IMR-90 (cell line): Measurements from ENCODE around the gene FAH. TPM values are rescaled to one million over a fixed set of nuclear protein-coding genes. Genes with fewer than 3 reads are reported as not detected.

ENCODE experiments used
- ATAC-seq: fragments of 200-7000 bp; cut with Tn5 transposase; 2 replicates; pipeline ENCODE4 v1.9.1; 2020; ENCODE audit warnings: low read depth, mild to moderate bottlenecking, moderate library complexity
- BruUV-seq: library from RNA; stranded (reverse); fragments of 400-500 nt; replicated peaks from 2 replicates; lab custom pipeline; 2021; lab: Mats Ljungman, UMichigan
- CTCF ChIA-PET: fragments of 300-600 bp; formaldehyde crosslinking; extraction: SDS; loops from one replicate; lab custom pipeline; 2021; ENCODE audit warnings: antibody characterized with exemption; lab: Yijun Ruan, JAX
- POLR2A ChIA-PET: fragments of 300-600 bp; sonication (Branson Sonifier 250); formaldehyde crosslinking; loops from one replicate; lab custom pipeline; 2022; ENCODE audit warnings: antibody characterized with exemption; ENCODE audit not compliant: unreplicated experiment; lab: Charles Lee
- DNase-seq: peaks from one replicate; pipeline ENCODE4 v3.0.0; 2013
- H2AFZ ChIP-seq: replicated peaks from 2 replicates; pipeline ENCODE3; 2013; ENCODE audit warnings: low read length, mild to moderate bottlenecking; ENCODE audit not compliant: poor library complexity
- H2AK5ac ChIP-seq: 2 replicates; pipeline ENCODE4 v1.6.1; 2013; ENCODE audit warnings: low read depth, low read length, inconsistent platforms
- H2AK9ac ChIP-seq: replicated peaks from 2 replicates; pipeline ENCODE3; 2013; ENCODE audit warnings: mild to moderate bottlenecking, low read depth, low read length, moderate library complexity; ENCODE audit not compliant: poor library complexity
- H2BK120ac ChIP-seq: 2 replicates; pipeline ENCODE4 v1.6.1; 2013; ENCODE audit warnings: low read depth, low read length, inconsistent platforms
- H2BK15ac ChIP-seq: 3 replicates; pipeline ENCODE4 v1.6.1; 2013; ENCODE audit warnings: low read depth, low read length, inconsistent platforms
- H2BK20ac ChIP-seq: 2 replicates; pipeline ENCODE4 v1.6.1; 2013; ENCODE audit warnings: low read depth, mild to moderate bottlenecking, inconsistent platforms, low read length, moderate library complexity
- H2BK5ac ChIP-seq: 2 replicates; pipeline ENCODE4 v1.6.1; 2013; ENCODE audit warnings: mild to moderate bottlenecking, low read depth, low read length, inconsistent platforms; ENCODE audit not compliant: poor library complexity, severe bottlenecking
- H3K14ac ChIP-seq: replicated peaks from 2 replicates; pipeline ENCODE4 v1.6.1; 2013; ENCODE audit warnings: low read depth, low read length, inconsistent platforms
- H3K18ac ChIP-seq: 2 replicates; pipeline ENCODE4 v1.6.1; 2013; ENCODE audit warnings: low read depth, low read length, control low read depth
- H3K23ac ChIP-seq: 2 replicates; pipeline ENCODE4 v1.6.1; 2013; ENCODE audit warnings: low read depth, low read length, inconsistent platforms
- H3K27ac ChIP-seq: 2 replicates; pipeline ENCODE4 v1.5.1; 2013; ENCODE audit warnings: mild to moderate bottlenecking, control low read depth, low read length; ENCODE audit not compliant: insufficient read depth
- H3K27me3 ChIP-seq: 2 replicates; pipeline ENCODE4 v1.6.1; 2013; ENCODE audit warnings: low read length; ENCODE audit not compliant: control insufficient read depth, insufficient read depth
- H3K36me3 ChIP-seq: 2 replicates; pipeline ENCODE4 v1.6.1; 2013; ENCODE audit warnings: low read length, mixed read lengths; ENCODE audit not compliant: control insufficient read depth, insufficient read depth
- H3K4ac ChIP-seq: 2 replicates; pipeline ENCODE4 v1.6.1; 2013; ENCODE audit warnings: low read depth, low read length, inconsistent platforms
- H3K4me1 ChIP-seq: 2 replicates; pipeline ENCODE4 v1.6.1; 2013; ENCODE audit warnings: low read length, mixed read lengths; ENCODE audit not compliant: control insufficient read depth, insufficient read depth
- H3K4me2 ChIP-seq: 2 replicates; pipeline ENCODE4 v1.6.1; 2013; ENCODE audit warnings: low read depth, mild to moderate bottlenecking, control low read depth, low read length, moderate library complexity
- H3K4me3 ChIP-seq: 2 replicates; pipeline ENCODE4 v1.5.1; 2013; ENCODE audit warnings: low read depth, mild to moderate bottlenecking, control low read depth, low read length, moderate library complexity; ENCODE audit not compliant: insufficient read depth
- H3K56ac ChIP-seq: 2 replicates; pipeline ENCODE4 v1.6.1; 2013; ENCODE audit warnings: low read length, inconsistent platforms; ENCODE audit not compliant: insufficient read depth; ENCODE audit errors: extremely low read depth
- H3K79me1 ChIP-seq, 2 experiments: 2 replicates each; pipeline ENCODE4 v1.6.1; 2013; ENCODE audit warnings: low read length in 2 of 2, inconsistent platforms in 1 of 2, low read depth in 1 of 2
- H3K9ac ChIP-seq: 2 replicates; pipeline ENCODE4 v1.6.1; 2013; ENCODE audit warnings: low read depth, low read length, control low read depth
- H3K9me1 ChIP-seq: 2 replicates; pipeline ENCODE4 v1.6.1; 2013; ENCODE audit warnings: low read length, inconsistent platforms; ENCODE audit not compliant: insufficient read depth
- H3K9me3 ChIP-seq: 2 replicates; pipeline ENCODE4 v1.6.1; 2013; ENCODE audit warnings: low read length; ENCODE audit not compliant: control insufficient read depth, insufficient read depth
- H4K20me1 ChIP-seq: 2 replicates; pipeline ENCODE4 v1.6.1; 2013; ENCODE audit warnings: low read length, inconsistent platforms; ENCODE audit not compliant: insufficient read depth
- H4K5ac ChIP-seq: 2 replicates; pipeline ENCODE4 v1.6.1; 2013; ENCODE audit warnings: mild to moderate bottlenecking, low read depth, low read length, control low read depth
- H4K8ac ChIP-seq, 2 experiments: 2 replicates each; pipeline ENCODE4 v1.6.1; 2013; ENCODE audit warnings: low read depth in 2 of 2, low read length in 2 of 2, control low read depth in 1 of 2, inconsistent platforms in 1 of 2
- H4K91ac ChIP-seq: 2 replicates; pipeline ENCODE4 v1.6.1; 2013; ENCODE audit warnings: low read depth, low read length, inconsistent platforms; ENCODE audit not compliant: insufficient read depth
- BHLHE40 ChIP-seq: fragments of 150-350 bp; IDR thresholded peaks from 2 replicates; pipeline ENCODE4 v1.6.1; 2016; ENCODE audit warnings: mild to moderate bottlenecking, low read depth, low read length
- CEBPB ChIP-seq: IDR thresholded peaks from 2 replicates; pipeline ENCODE4 v1.6.1; 2012; ENCODE audit warnings: low read depth, low read length, improper control_type of control experiment
- FOS ChIP-seq: fragments of 150-350 bp; IDR thresholded peaks from 2 replicates; pipeline ENCODE4 v1.6.1; 2016; ENCODE audit warnings: low read depth, low read length
- MXI1 ChIP-seq: IDR thresholded peaks from 2 replicates; pipeline ENCODE4 v1.6.1; 2012; ENCODE audit warnings: low read depth, mild to moderate bottlenecking, low read length, moderate library complexity, borderline replicate concordance
- NFE2L2 ChIP-seq: fragments of 150-350 bp; IDR thresholded peaks from 2 replicates; pipeline ENCODE4 v1.6.1; 2016; ENCODE audit warnings: low read depth, mild to moderate bottlenecking, low read length
- POLR2A ChIP-seq: IDR thresholded peaks from 2 replicates; pipeline ENCODE4 v1.6.1; 2012; ENCODE audit warnings: mild to moderate bottlenecking, low read depth, low read length
- RAD21 ChIP-seq: IDR thresholded peaks from 2 replicates; pipeline ENCODE4 v1.6.1; 2012; ENCODE audit warnings: low read length, improper control_type of control experiment
- RCOR1 ChIP-seq: IDR thresholded peaks from 2 replicates; pipeline ENCODE4 v1.6.1; 2012; ENCODE audit warnings: mild to moderate bottlenecking, low read length, improper control_type of control experiment; ENCODE audit not compliant: insufficient replicate concordance
- RFX5 ChIP-seq: IDR thresholded peaks from 2 replicates; pipeline ENCODE4 v1.8.0; 2012; ENCODE audit warnings: low read depth, mild to moderate bottlenecking, low read length, moderate library complexity
- SMC3 ChIP-seq: fragments of 150-350 bp; IDR thresholded peaks from 2 replicates; pipeline ENCODE4 v1.6.1; 2016; ENCODE audit warnings: low read depth, mild to moderate bottlenecking, antibody characterized with exemption, low read length, moderate library complexity
- WGBS, 2 experiments: methylation state at CpG; one replicate each; pipeline versions ENCODE4 v1.1.5 to v1.1.7; 2013; ENCODE audit warnings: missing lambda C conversion rate in 2 of 2; ENCODE audit not compliant: insufficient read length in 1 of 2; ENCODE audit errors: extremely low coverage in 2 of 2; 5-methylcytosine and 5-hydroxymethylcytosine counted together
- dilution Hi-C: fragments of 300-500 bp; cut with HindIII; formaldehyde crosslinking; loops from one replicate; pipeline ENCODE4 v1.14.3; 2018; ENCODE audit warnings: low sequenced_read_pairs; ENCODE audit not compliant: unreplicated experiment
- in situ Hi-C: fragments of 300-500 bp; cut with MboI; formaldehyde crosslinking; loops from 3 replicates; pipeline ENCODE4 v1.14.3; 2019; ENCODE audit warnings: low sequenced_read_pairs, inconsistent platforms, mixed read lengths
- intact Hi-C: fragments of 100-400 bp; cut with micrococcal nuclease; formaldehyde crosslinking; loops from 2 replicates; pipeline ENCODE4 v1.10.0; 2022
- polyA plus RNA-seq, 3 experiments: library from polyadenylated mRNA; depleted of rRNA; stranded (reverse); fragments of >200 nt; gene quantifications; 2 replicates each; pipeline ENCODE4 v1.2.3, GENCODE V29; 2012; ENCODE audit warnings: low replicate concordance in 1 of 3
- total RNA-seq: library from RNA; depleted of rRNA; stranded (reverse); fragments of >200 nt; gene quantifications from 2 replicates; pipeline ENCODE4 v1.2.3, GENCODE V29; 2012
- TF ChIP-seq, protein P1 (sequence below): fragments of 150-350 bp; IDR thresholded peaks from 2 replicates; pipeline ENCODE4 v1.6.1; 2017; ENCODE audit warnings: mild to moderate bottlenecking, antibody characterized with exemption, low read length, low read depth
- TF ChIP-seq, protein P2 (sequence below): fragments of 150-350 bp; IDR thresholded peaks from 2 replicates; pipeline ENCODE4 v1.6.1; 2016; ENCODE audit warnings: low read depth, mild to moderate bottlenecking, low read length, moderate library complexity, borderline replicate concordance

FAH gene
- total and polyA plus RNA-seq, 2 of the 4 experiments (the other 2 are of a cell fraction): 43.1 to 48.6 TPM

DNA sequence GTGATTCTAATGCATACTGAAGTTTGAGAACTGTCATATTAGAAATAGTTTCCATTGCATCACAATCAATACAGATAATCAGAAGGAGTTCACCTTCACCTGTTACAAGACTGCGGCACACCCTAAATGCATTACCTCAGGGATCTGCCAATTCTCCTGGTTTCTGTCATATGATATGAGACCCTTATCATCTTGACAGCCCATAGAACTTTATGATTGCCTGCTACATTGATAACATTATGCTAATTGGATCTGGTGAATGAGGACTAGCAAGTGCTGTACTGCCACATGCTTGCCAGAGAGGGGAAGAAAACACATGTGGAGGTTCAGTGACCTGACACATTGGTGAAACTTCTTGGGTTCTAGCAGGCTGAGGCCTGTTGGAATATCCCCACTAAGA, 41.4 kb downstream of the FAH start:
- intact Hi-C loops (no loop called here), in situ Hi-C loops (no loop called here), dilution Hi-C loops (no loop called here)
- Histone ChIP-seq H2BK120ac (no peak overlapping the region), H4K20me1 (no peaks in the 10 kb centered on the region), H2AK9ac (no peak overlapping the region), H3K27ac (no peak overlapping the region), H4K91ac (no peak overlapping the region), H3K4ac (no peak overlapping the region), H3K36me3 (no peaks in the 10 kb centered on the region), H3K18ac (no peak overlapping the region), H2AFZ (no peak overlapping the region), H2BK5ac (no peak overlapping the region), H3K4me2 (no peak overlapping the region), H2AK5ac (no peak overlapping the region), H3K56ac (no peak overlapping the region), H3K14ac (no peak overlapping the region), H3K9me1 (no peaks in the 10 kb centered on the region), H3K4me3 (no peak overlapping the region), H4K8ac (no peak overlapping the region), H3K79me1 (no peaks in the 10 kb centered on the region), H3K9ac (no peak overlapping the region), H3K27me3 (peaks cover 12% of the 10 kb centered on the region), H3K4me1 (no peaks in the 10 kb centered on the region), H2BK15ac (no peak overlapping the region), H3K23ac (no peak overlapping the region), H4K5ac (no peak overlapping the region), H3K9me3 (no peaks in the 10 kb centered on the region), H2BK20ac (no peak overlapping the region)
- TF ChIP-seq, protein P1, sequence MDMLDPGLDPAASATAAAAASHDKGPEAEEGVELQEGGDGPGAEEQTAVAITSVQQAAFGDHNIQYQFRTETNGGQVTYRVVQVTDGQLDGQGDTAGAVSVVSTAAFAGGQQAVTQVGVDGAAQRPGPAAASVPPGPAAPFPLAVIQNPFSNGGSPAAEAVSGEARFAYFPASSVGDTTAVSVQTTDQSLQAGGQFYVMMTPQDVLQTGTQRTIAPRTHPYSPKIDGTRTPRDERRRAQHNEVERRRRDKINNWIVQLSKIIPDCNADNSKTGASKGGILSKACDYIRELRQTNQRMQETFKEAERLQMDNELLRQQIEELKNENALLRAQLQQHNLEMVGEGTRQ: no peak
- no peak for TF ChIP-seq MXI1
- TF ChIP-seq, protein P2, sequence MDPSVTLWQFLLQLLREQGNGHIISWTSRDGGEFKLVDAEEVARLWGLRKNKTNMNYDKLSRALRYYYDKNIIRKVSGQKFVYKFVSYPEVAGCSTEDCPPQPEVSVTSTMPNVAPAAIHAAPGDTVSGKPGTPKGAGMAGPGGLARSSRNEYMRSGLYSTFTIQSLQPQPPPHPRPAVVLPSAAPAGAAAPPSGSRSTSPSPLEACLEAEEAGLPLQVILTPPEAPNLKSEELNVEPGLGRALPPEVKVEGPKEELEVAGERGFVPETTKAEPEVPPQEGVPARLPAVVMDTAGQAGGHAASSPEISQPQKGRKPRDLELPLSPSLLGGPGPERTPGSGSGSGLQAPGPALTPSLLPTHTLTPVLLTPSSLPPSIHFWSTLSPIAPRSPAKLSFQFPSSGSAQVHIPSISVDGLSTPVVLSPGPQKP: no peak
- TF ChIP-seq SMC3: no peak
- TF ChIP-seq BHLHE40: no peak
- TF ChIP-seq RAD21: no peak
- TF ChIP-seq CEBPB: no peak
- TF ChIP-seq RFX5: no peak
- TF ChIP-seq FOS: no peak
- no peak for TF ChIP-seq POLR2A
- no peak for TF ChIP-seq RCOR1
- TF ChIP-seq NFE2L2: no peak
- no peak for ATAC-seq
- BruUV-seq: no TSS peak
- ChIA-PET POLR2A (no interaction called here), CTCF (no interaction called here)
- WGBS, 2 experiments: no CpG with 5 or more reads among the region's 1 CpG
- no peak for DNase-seq
